Ishikawa (cell line): ENCODE data around the gene RABGAP1L.
A peak's percentile ranks its signal among the peaks of the same experiment; 100 is the strongest.

ENCODE experiments used
- CEBPB ChIP-seq: IDR thresholded peaks from 2 replicates; pipeline ENCODE4 v1.6.1; 2012
- CREB1 ChIP-seq: IDR thresholded peaks from 2 replicates; pipeline ENCODE4 v1.6.1; 2012; ENCODE audit warnings: low read depth
- EGR1 ChIP-seq: IDR thresholded peaks from 2 replicates; pipeline ENCODE4 v1.6.1; 2012
- EP300 ChIP-seq: IDR thresholded peaks from 2 replicates; pipeline ENCODE4 v1.6.1; 2012; ENCODE audit warnings: borderline replicate concordance
- FOXM1 ChIP-seq: IDR thresholded peaks from 2 replicates; pipeline ENCODE4 v1.6.1; 2012; ENCODE audit warnings: low read depth, borderline replicate concordance
- NFIC ChIP-seq: IDR thresholded peaks from 2 replicates; pipeline ENCODE4 v1.6.1; 2012
- RAD21 ChIP-seq: IDR thresholded peaks from 2 replicates; pipeline ENCODE4 v1.6.1; 2012; ENCODE audit warnings: low read depth
- TAF1 ChIP-seq: IDR thresholded peaks from 2 replicates; pipeline ENCODE4 v1.6.1; 2012; ENCODE audit warnings: low read depth, mild to moderate bottlenecking
- TCF12 ChIP-seq: IDR thresholded peaks from 2 replicates; pipeline ENCODE4 v1.6.1; 2012; ENCODE audit warnings: low read depth
- TEAD4 ChIP-seq: IDR thresholded peaks from 2 replicates; pipeline ENCODE4 v1.6.1; 2012
- YY1 ChIP-seq: IDR thresholded peaks from 2 replicates; pipeline ENCODE4 v1.6.1; 2012; ENCODE audit warnings: low read depth
- ZBTB7A ChIP-seq: IDR thresholded peaks from 2 replicates; pipeline ENCODE4 v1.6.1; 2012; ENCODE audit warnings: low read depth
- TF ChIP-seq, protein P1 (sequence below): IDR thresholded peaks from 2 replicates; pipeline ENCODE4 v1.6.1; 2012; ENCODE audit warnings: low read depth, mild to moderate bottlenecking
- TF ChIP-seq, protein P2 (sequence below): IDR thresholded peaks from 2 replicates; pipeline ENCODE4 v1.6.1; 2012
- TF ChIP-seq, protein P3 (sequence below): IDR thresholded peaks from 2 replicates; pipeline ENCODE4 v1.6.1; 2012

The RABGAP1L gene

DNA sequence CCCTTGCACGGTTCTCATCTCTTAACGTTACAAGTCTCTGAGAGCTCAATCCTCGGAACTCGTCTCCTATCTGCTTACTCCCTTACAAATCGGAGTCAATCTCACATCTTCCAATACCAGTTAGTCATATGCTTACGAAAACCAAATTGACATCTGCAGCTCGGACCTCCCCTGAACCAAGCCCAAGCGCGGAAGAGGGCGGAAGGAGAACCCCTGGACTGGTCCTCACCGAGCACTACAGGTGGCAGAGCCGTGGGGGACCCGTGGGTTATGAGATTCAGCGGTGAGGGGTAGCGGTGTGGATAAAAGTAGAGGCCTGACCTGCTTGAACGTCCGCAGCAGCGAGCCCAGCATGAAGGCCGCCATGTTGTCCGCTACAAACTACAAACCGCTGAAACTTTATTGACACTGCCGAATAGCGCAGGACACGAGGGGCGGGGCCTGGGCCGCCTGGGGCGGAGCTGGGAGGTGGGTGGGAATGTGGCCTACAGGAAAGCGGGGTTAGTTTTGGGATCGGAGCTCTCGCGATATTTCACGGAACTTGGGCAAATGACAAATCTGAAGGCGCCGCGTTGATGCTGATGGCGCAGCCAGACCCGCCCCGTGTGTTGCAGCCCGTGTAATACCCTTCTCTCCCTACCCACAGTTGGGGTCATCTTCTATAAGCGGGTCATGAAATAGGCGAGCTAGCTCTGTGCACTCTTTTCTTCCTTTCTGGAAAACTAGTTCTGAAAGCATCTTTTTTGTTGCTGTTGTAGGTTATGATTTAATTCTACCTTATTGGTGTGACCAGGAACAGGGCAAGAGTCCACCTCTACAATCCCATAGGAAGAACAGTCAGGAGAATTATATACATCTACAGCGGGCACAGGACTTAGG lies 864.0 kb downstream of the RABGAP1L start, which contains the start of gene MRPS14:
Gene MRPS14, minus strand, starts transcription at position 383 of the 879 bp plus-strand sequence. Its CDS starts 17 bp downstream, at position 366.
- TF ChIP-seq EGR1 (no peak; the same call in 1 of the 2 replicates), YY1 (peak; percentile 98), TEAD4 (peak; percentile 59), NFIC (no peak; the same call in 1 of the 2 replicates), RAD21 (no peak), EP300 (no peak), CEBPB (no peak), TCF12 (peak; percentile 74), TAF1 (peak; percentile 93), CREB1 (peak; percentile 54; the same call in 1 of the 2 replicates), ZBTB7A (no peak), FOXM1 (no peak)
- TF ChIP-seq, protein P1, sequence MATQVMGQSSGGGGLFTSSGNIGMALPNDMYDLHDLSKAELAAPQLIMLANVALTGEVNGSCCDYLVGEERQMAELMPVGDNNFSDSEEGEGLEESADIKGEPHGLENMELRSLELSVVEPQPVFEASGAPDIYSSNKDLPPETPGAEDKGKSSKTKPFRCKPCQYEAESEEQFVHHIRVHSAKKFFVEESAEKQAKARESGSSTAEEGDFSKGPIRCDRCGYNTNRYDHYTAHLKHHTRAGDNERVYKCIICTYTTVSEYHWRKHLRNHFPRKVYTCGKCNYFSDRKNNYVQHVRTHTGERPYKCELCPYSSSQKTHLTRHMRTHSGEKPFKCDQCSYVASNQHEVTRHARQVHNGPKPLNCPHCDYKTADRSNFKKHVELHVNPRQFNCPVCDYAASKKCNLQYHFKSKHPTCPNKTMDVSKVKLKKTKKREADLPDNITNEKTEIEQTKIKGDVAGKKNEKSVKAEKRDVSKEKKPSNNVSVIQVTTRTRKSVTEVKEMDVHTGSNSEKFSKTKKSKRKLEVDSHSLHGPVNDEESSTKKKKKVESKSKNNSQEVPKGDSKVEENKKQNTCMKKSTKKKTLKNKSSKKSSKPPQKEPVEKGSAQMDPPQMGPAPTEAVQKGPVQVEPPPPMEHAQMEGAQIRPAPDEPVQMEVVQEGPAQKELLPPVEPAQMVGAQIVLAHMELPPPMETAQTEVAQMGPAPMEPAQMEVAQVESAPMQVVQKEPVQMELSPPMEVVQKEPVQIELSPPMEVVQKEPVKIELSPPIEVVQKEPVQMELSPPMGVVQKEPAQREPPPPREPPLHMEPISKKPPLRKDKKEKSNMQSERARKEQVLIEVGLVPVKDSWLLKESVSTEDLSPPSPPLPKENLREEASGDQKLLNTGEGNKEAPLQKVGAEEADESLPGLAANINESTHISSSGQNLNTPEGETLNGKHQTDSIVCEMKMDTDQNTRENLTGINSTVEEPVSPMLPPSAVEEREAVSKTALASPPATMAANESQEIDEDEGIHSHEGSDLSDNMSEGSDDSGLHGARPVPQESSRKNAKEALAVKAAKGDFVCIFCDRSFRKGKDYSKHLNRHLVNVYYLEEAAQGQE = no peak
- TF ChIP-seq, protein P2, sequence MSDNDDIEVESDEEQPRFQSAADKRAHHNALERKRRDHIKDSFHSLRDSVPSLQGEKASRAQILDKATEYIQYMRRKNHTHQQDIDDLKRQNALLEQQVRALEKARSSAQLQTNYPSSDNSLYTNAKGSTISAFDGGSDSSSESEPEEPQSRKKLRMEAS = peak; percentile 57
- TF ChIP-seq, protein P3, sequence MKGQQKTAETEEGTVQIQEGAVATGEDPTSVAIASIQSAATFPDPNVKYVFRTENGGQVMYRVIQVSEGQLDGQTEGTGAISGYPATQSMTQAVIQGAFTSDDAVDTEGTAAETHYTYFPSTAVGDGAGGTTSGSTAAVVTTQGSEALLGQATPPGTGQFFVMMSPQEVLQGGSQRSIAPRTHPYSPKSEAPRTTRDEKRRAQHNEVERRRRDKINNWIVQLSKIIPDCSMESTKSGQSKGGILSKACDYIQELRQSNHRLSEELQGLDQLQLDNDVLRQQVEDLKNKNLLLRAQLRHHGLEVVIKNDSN = no peak

DNA sequence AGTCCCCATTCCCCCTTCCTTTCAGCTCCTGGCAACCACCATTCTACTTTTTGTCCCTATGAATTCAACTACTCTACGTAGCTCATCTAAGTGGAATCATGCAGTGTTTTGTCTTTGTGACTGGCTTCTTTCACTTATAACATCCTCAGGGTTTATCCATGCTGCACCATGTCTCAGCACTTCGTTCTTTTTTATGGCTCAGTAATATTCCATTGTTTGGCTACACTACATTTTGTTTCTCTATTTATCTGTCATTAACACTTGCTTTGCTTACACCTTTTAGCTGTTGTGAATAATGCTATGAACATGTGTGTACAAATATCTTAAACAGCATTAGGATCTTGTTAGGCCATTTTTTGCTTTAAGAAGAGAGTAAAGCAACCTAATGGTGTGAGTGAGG lies 865.5 kb downstream of the RABGAP1L start:
- no peak for TF ChIP-seq FOXM1
- TF ChIP-seq, protein P3 = no peak
- no peak for TF ChIP-seq TAF1
- no peak for TF ChIP-seq EP300
- TF ChIP-seq YY1 = no peak
- TF ChIP-seq ZBTB7A = no peak
- TF ChIP-seq EGR1 = no peak
- TF ChIP-seq, protein P1 = no peak
- no peak for TF ChIP-seq TEAD4
- no peak for TF ChIP-seq CEBPB
- no peak for TF ChIP-seq CREB1
- TF ChIP-seq, protein P2 = no peak
- TF ChIP-seq NFIC = no peak
- TF ChIP-seq RAD21 = no peak
- no peak for TF ChIP-seq TCF12

DNA sequence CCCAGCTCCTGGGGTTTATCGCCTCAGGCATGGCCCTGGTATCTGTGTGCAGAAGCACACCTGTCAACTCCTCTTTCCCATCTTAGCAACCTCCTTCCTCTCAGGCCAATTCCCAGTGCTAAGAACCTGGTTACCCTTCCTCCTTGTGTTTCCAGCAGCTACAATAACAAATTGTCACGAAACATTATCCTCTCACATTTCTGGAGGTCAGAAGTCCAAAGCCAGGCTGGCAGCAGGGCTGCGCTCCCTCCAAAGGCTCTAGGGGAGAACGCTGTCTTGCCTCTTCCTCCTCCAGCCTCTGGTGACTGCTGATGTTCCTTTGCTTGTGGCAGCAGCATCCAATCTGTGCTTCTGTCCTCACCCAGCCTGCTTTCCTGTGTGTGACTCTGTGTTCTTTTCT lies 874.6 kb downstream of the RABGAP1L start:
- TF ChIP-seq CREB1 (no peak), TCF12 (no peak)
- TF ChIP-seq, protein P2 = no peak

DNA sequence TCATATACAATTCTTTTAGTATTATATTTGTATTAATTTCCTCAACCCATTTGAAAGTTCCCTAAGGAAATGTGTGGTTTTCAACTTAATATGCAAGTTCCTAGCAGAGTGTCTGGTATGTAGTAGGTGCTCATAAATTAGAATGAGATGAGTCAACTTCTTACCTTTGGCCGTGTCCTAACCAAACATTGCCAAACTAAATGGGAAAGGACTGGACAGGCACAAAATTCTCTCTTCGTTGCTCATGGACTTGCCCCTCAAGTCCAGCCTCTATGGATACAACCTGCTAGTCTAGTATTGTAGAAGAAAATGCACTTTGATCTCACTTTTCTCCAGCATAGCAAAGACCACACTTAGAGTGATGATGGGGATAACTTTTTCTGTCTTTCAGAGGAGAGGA lies 875.5 kb downstream of the RABGAP1L start:
- no peak for TF ChIP-seq FOXM1
- TF ChIP-seq NFIC = no peak
- TF ChIP-seq TCF12 = no peak
- no peak for TF ChIP-seq EGR1
- TF ChIP-seq YY1 = no peak
- TF ChIP-seq TAF1 = no peak
- TF ChIP-seq ZBTB7A = no peak
- TF ChIP-seq TEAD4 = no peak
- no peak for TF ChIP-seq RAD21
- no peak for TF ChIP-seq CREB1
- TF ChIP-seq, protein P1 = no peak
- no peak for TF ChIP-seq CEBPB
- TF ChIP-seq, protein P3 = no peak
- TF ChIP-seq, protein P2 = no peak
- TF ChIP-seq EP300 = no peak
